Uterus (tissue), 4 donors: Measurements from ENCODE around the gene GAS7. TPM values are rescaled to one million over a fixed set of nuclear protein-coding genes. Genes with fewer than 3 reads are reported as not detected.

Experiments used
- DNase-seq, 2 donors: peaks; one replicate each; pipeline ENCODE4 v3.0.0-alpha.2; 2019 to 2020
- H3K27ac ChIP-seq, 2 donors: fragments of 200-600 bp; sonication (generic); 1 replicate in 1 of 2; 2 replicates in 1 of 2; pipeline ENCODE4 v1.5.1; 2016 to 2018
- H3K27me3 ChIP-seq, 2 donors: fragments of 200-600 bp; sonication (generic); one replicate each; pipeline ENCODE4 v1.5.1; 2018 to 2019; ENCODE audit warnings: control low read depth in 1 of 2
- H3K36me3 ChIP-seq, 2 donors: fragments of 200-600 bp; sonication (generic); one replicate each; pipeline ENCODE4 v1.5.1; 2019; ENCODE audit warnings: control low read depth in 1 of 2
- H3K4me1 ChIP-seq, 2 donors: fragments of 200-600 bp; sonication (generic); one replicate each; pipeline ENCODE4 v1.5.1; 2018 to 2019; ENCODE audit warnings: control low read depth in 1 of 2
- H3K4me3 ChIP-seq, 2 donors: fragments of 200-600 bp; sonication (generic); 1 replicate in 1 of 2; 2 replicates in 1 of 2; pipeline ENCODE4 v1.5.1; 2018 to 2019; ENCODE audit warnings: mild to moderate bottlenecking in 1 of 2
- H3K9me3 ChIP-seq, 2 donors: fragments of 200-600 bp; sonication (generic); one replicate each; pipeline ENCODE4 v1.5.1; 2019; ENCODE audit warnings: control low read depth in 1 of 2
- POLR2A ChIP-seq, 2 donors: fragments of 450-650 bp; IDR thresholded peaks; one replicate each; pipeline ENCODE4 v1.6.1; 2016; ENCODE audit warnings: antibody characterized with exemption in 2 of 2, mild to moderate bottlenecking in 1 of 2, moderate library complexity in 1 of 2
- intact Hi-C: fragments of 100-400 bp; cut with DNase I; formaldehyde crosslinking; loops from one replicate; pipeline ENCODE4 v1.15.1; 2023; ENCODE audit warnings: low total_unique reads
- total RNA-seq, 4 donors: library from RNA; depleted of rRNA in 3 of 4; stranded (reverse); fragments of >200 nt in 3 of 4; gene quantifications; one replicate each; pipeline versions ENCODE4 v1.1.0 to v1.2.4, GENCODE V29; 2014 to 2023
- TF ChIP-seq, protein P1 (sequence below), 4 experiments: fragments of 200-600 bp in 2 of 4; fragments of 450-650 bp in 2 of 4; sonication (generic) in 2 of 4; IDR thresholded peaks; one replicate each; pipeline ENCODE4 v1.5.1; 2016 to 2019; ENCODE audit warnings: antibody characterized with exemption in 4 of 4, mild to moderate bottlenecking in 2 of 4, moderate library complexity in 1 of 4
- donor health status: DM: yes; HTN: yes; CAD: no.

GAS7 gene
- total RNA-seq, 4 donors from 2014 or later, result 12.8 to 95.9 (median 40.8) TPM

DNA sequence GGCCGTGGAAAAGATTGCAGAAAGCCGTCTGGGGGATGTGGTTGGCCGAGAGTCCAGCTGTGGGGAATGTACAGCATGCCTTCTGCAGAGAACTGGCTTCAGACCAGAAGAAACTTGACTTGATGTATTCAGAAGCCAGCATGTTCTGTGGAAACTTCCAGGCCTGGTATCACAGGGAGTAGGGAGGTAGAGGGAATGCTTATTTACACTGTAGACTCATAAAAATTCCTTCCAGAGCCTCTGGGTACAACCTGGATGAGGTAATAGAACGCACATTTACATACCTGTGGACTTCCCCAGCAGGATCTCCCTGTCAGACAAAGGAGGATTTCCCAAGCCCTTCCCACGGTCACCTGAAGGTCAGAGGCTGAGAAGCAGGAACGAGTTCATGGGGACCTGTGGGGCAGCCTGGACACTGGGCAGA, 11.8 kb upstream of the GAS7 start:
- peaks cover 0 to 3% of the 10 kb centered on the region in 2 donors for H3K4me1 ChIP-seq
- H3K27ac ChIP-seq, result peak overlapping the region; percentile 10 to 79
- peaks cover 0 to 6% of the 10 kb centered on the region in 2 donors for H3K9me3 ChIP-seq
- no peak overlapping the region for H3K4me3 ChIP-seq
- no peaks in the 10 kb centered on the region for H3K27me3 ChIP-seq
- no peaks in the 10 kb centered on the region for H3K36me3 ChIP-seq
- no peak for TF ChIP-seq POLR2A (IDR thresholded peaks at IDR 0.05)
- TF ChIP-seq, protein P1, sequence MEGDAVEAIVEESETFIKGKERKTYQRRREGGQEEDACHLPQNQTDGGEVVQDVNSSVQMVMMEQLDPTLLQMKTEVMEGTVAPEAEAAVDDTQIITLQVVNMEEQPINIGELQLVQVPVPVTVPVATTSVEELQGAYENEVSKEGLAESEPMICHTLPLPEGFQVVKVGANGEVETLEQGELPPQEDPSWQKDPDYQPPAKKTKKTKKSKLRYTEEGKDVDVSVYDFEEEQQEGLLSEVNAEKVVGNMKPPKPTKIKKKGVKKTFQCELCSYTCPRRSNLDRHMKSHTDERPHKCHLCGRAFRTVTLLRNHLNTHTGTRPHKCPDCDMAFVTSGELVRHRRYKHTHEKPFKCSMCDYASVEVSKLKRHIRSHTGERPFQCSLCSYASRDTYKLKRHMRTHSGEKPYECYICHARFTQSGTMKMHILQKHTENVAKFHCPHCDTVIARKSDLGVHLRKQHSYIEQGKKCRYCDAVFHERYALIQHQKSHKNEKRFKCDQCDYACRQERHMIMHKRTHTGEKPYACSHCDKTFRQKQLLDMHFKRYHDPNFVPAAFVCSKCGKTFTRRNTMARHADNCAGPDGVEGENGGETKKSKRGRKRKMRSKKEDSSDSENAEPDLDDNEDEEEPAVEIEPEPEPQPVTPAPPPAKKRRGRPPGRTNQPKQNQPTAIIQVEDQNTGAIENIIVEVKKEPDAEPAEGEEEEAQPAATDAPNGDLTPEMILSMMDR (IDR thresholded peaks at IDR 0.05), result no peak
- intact Hi-C loops, result no loop called here
- DNase-seq, result peak; percentile 42 to 45

DNA sequence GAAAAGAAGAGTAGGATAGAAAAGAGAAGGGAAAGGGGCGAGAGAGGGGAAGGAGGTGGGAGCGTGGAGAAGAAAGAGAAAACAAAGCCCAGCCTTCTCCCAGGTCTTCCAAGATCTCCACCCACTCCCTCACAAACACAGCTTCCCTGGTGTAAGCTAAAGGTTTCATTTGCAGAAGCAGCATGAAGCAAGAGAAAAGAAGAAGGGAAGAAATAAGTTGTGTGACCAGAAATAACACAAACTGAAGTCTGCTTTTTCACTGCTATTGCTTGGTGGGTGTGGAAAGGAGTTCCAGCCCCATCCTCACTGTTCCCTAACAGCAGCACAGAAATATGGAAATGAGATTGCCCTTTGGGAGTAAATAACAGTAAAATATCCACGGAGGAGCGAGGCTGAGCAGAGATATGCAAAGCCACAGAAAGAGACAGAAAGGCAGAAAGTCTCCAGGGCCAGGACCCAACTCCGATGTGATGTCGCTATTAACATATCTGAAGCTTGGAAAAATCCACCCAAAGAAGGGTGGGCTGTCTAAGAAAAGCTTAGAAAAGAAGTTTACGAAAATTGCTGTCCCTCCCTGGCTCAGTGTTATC, 10.3 kb upstream of the GAS7 start:
- Histone ChIP-seq H3K27me3 (no peaks in the 10 kb centered on the region), H3K27ac (peak overlapping the region; percentile 5 to 79), H3K4me3 (no peak overlapping the region), H3K36me3 (no peaks in the 10 kb centered on the region), H3K4me1 (peaks cover 0 to 3% of the 10 kb centered on the region in 2 donors), H3K9me3 (peaks cover 0 to 6% of the 10 kb centered on the region in 2 donors)
- no peak for DNase-seq
- intact Hi-C loops, result no loop called here
- TF ChIP-seq, protein P1 (IDR thresholded peaks at IDR 0.05), result no peak
- TF ChIP-seq POLR2A (IDR thresholded peaks at IDR 0.05), result no peak

DNA sequence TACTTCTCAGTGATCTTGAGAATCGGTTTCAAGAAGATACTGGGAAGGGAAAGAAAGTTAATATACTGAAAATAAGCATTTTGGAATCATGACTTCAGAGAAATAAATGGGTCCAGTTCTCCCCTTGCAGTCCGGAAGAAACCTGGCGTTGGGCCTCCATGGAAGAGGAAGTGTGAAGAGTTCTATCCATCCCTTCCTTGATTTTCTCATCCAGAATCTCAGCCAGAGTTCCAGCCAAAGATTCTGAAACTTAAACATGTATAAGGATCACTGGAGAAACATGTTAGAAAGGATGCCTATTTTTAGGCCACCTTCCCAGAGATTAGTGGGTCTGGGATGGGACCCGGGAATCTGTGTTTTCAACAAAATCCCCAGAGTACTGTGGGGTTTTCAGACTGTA, 8.7 kb upstream of the GAS7 start:
- no peak for TF ChIP-seq POLR2A (IDR thresholded peaks at IDR 0.05)
- TF ChIP-seq, protein P1 (IDR thresholded peaks at IDR 0.05), result no peak
- Histone ChIP-seq H3K27ac (no peak overlapping the region), H3K27me3 (no peaks in the 10 kb centered on the region), H3K9me3 (peaks cover 0 to 6% of the 10 kb centered on the region in 2 donors), H3K36me3 (no peaks in the 10 kb centered on the region), H3K4me1 (peaks cover 0 to 3% of the 10 kb centered on the region in 2 donors), H3K4me3 (no peak overlapping the region)
- no peak for DNase-seq
- intact Hi-C loops, result no loop called here

DNA sequence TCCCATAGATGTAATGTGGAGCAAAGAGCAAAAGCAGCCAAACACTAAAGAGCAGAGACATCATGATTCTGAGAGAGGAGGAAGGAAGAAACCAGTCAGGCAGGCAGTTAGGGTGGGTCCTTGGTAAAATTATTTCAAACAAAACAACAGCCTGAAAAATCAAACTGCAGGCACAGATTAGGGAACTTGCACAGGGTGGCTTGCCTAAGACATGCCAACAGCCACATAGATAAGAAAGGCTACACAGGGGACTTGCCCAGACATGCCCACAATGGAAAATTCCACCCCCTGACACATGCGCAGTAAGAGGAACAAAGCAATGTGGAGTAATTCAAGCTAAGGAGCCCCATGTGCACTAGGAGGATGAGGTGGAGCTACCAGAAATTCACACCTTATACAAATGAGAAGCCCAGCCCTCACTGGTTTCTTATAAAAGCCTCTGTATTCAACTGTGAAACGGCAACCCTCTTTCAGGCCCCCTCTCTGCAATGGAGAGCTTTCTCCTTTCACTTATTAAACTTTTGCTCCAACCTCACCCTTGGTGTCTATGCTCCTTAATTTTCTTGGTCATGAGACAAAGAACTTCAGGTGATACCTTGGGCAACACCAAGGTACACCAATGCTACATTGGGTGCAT, 7.3 kb upstream of the GAS7 start:
- no peak overlapping the region for H3K4me3 ChIP-seq
- H3K27ac ChIP-seq, result no peak overlapping the region
- no peak for DNase-seq
- intact Hi-C loops, result no loop called here
- TF ChIP-seq, protein P1 (IDR thresholded peaks at IDR 0.05), result no peak
- no peak for TF ChIP-seq POLR2A (IDR thresholded peaks at IDR 0.05)
- peaks cover 0 to 6% of the 10 kb centered on the region in 2 donors for H3K9me3 ChIP-seq
- H3K4me1 ChIP-seq, result peaks cover 0 to 3% of the 10 kb centered on the region in 2 donors
- no peaks in the 10 kb centered on the region for H3K36me3 ChIP-seq
- no peaks in the 10 kb centered on the region for H3K27me3 ChIP-seq

DNA sequence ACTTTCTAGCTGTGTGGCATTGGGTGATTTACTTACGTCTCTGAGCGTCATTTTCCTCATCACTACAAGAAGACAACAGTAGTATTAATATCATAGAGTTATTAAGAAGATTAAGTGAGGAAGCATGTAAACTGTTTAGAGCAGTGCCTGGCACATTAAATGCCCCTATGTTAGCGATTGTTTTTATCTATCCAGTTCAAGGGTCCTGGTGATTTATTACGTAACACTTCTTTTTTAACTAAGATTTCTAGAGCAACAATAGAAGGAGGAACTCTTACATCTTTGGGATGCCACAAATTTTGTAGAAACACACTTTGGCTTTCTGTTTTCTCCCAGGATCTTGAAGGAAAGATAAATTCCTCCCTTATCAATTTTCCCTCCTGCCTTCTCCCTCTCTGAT, 3.3 kb upstream of the GAS7 start:
- H3K36me3 ChIP-seq, result no peaks in the 10 kb centered on the region
- no peaks in the 10 kb centered on the region for H3K4me1 ChIP-seq
- no peaks in the 10 kb centered on the region for H3K27me3 ChIP-seq
- no peak for DNase-seq
- intact Hi-C loops, result no loop called here
- TF ChIP-seq, protein P1 (IDR thresholded peaks at IDR 0.05), result no peak
- no peak for TF ChIP-seq POLR2A (IDR thresholded peaks at IDR 0.05)
- H3K4me3 ChIP-seq, result no peak overlapping the region
- peaks cover 0 to 6% of the 10 kb centered on the region in 2 donors for H3K9me3 ChIP-seq
- H3K27ac ChIP-seq, result no peak overlapping the region
